Measurements from ENCODE around the gene XRCC1.

DNA sequence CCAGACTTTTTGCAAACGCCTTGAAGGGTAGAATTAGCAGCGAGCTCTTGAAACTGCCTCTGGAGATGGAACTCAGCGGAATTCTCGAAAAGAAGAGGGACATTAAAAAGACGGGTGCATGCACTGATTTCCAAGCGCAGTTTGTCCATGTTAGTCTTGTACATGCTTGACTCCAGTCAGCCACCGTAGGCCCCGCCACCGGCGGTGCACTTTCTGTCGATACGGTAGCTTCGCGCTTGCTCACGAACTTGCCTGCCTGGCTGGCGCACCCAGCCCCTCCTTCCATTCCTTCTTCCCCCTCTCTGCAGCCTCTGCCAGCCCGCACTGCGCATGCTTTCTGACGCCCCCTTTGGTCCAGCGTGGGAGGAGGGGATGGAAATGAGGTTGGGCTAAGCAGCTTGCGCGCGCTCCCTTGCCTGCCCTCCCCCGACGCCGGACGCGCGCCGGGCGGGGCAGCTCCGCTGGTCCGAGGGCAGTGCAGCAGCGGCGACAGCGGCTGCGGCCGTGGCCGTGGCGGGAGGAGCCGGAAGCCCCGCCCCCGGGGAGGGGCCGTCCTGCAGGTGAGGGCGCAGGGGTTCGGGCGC is 42.3 kb downstream of the XRCC1 start, which contains the start of gene ZNF575:
- TF ChIP-seq CTCF (IDR thresholded peaks at IDR 0.05; ENCODE audit: low read depth, low read length) (no peak), EZH2phosphoT487 (IDR thresholded peaks at IDR 0.05; ENCODE audit: low read depth) (no peak)
